ENCODE measurements around the gene KRT20. TPM values are rescaled to one million over a fixed set of nuclear protein-coding genes. Genes with fewer than 3 reads are reported as not detected.
A peak's percentile ranks its signal among the peaks of the same experiment; 100 is the strongest.
"Not testable (repeated sequence)": the region's sequence is repeated elsewhere in the genome, so short reads cannot be mapped to it uniquely, and the experiment has no call there.

The KRT20 gene
- total RNA-seq, 1 donor = not detected

DNA sequence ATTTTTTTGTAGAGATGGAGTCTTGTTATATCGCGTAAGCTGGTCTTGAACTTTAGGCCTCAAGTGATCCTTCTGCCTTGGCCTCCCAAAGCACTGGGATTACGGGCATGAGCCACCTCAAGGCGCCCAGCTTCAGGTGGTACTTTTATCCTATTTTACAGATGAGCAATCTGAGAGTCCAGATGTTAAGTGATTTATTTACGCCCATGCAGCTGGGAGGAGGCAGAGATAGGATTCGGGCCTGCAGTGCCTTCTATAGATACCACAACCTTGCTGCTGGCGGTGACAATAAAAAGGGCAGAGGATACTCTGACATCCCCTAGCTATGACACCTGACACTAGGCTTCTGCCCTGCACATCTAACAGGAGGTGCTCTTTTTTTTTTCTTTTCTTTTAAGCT, 13.7 kb downstream of the KRT20 start:
- no peak for DNase-seq (ENCODE audit: low read depth)
- H3K4me3 ChIP-seq (ENCODE audit: low read depth, low read length) = no peak overlapping the region
- TF ChIP-seq, protein P1, sequence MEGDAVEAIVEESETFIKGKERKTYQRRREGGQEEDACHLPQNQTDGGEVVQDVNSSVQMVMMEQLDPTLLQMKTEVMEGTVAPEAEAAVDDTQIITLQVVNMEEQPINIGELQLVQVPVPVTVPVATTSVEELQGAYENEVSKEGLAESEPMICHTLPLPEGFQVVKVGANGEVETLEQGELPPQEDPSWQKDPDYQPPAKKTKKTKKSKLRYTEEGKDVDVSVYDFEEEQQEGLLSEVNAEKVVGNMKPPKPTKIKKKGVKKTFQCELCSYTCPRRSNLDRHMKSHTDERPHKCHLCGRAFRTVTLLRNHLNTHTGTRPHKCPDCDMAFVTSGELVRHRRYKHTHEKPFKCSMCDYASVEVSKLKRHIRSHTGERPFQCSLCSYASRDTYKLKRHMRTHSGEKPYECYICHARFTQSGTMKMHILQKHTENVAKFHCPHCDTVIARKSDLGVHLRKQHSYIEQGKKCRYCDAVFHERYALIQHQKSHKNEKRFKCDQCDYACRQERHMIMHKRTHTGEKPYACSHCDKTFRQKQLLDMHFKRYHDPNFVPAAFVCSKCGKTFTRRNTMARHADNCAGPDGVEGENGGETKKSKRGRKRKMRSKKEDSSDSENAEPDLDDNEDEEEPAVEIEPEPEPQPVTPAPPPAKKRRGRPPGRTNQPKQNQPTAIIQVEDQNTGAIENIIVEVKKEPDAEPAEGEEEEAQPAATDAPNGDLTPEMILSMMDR (IDR thresholded peaks at IDR 0.05; ENCODE audit: insufficient read depth, low read length) = no peak

DNA sequence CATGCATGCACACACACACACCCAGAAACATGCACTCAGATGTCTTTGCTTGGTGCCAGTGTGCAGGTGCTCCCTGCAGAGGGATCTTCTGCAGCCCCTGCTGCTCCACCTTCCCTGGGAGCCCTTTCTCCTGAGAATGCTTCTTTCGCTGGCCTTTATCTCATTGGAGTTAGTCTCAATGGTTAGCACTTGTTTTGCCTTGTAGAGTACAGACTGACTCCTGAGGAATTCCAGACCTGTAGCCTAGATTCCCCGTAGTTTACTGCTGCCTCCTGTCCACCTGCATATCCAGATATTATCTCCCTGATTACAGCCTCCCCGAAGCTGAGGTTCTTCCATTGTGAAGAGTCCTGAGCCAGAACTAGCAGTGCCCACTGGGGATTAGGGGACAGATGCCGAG, 14.9 kb downstream of the KRT20 start:
- no peak for DNase-seq (ENCODE audit: low read depth)
- TF ChIP-seq, protein P1 (IDR thresholded peaks at IDR 0.05; ENCODE audit: insufficient read depth, low read length) = no peak
- no peak overlapping the region for H3K4me3 ChIP-seq (ENCODE audit: low read depth, low read length)

DNA sequence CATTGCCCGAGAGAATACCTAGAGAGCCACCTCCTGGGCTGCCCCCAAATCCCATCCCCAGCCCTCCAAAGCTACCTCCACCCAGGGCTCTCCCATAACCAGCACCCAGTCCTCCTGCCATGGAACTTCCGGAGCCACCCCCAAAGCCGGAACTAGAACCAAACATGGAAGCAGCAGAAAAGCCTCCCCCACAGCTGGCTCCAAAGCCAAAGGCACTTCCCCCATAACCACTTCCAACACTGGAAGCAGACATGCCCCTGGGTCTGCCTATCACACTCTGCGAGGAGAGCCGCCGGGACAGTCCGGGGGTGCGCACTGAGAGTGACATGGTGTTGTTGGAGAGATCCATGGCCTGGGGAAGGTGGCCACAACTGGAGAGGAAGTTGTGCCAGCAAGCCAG, 18.2 kb downstream of the KRT20 start, which contains the start of gene KRT12:
KRT12 (minus strand) TSS at position 386 of the 400 bp plus-strand sequence; CDS start at position 349, 37 bp downstream.
- H3K4me3 ChIP-seq (ENCODE audit: low read depth, low read length) = no peak within 1 kb of the TSS
- no peak for DNase-seq (ENCODE audit: low read depth)
- TF ChIP-seq, protein P1 (IDR thresholded peaks at IDR 0.05; ENCODE audit: insufficient read depth, low read length) = no peak

DNA sequence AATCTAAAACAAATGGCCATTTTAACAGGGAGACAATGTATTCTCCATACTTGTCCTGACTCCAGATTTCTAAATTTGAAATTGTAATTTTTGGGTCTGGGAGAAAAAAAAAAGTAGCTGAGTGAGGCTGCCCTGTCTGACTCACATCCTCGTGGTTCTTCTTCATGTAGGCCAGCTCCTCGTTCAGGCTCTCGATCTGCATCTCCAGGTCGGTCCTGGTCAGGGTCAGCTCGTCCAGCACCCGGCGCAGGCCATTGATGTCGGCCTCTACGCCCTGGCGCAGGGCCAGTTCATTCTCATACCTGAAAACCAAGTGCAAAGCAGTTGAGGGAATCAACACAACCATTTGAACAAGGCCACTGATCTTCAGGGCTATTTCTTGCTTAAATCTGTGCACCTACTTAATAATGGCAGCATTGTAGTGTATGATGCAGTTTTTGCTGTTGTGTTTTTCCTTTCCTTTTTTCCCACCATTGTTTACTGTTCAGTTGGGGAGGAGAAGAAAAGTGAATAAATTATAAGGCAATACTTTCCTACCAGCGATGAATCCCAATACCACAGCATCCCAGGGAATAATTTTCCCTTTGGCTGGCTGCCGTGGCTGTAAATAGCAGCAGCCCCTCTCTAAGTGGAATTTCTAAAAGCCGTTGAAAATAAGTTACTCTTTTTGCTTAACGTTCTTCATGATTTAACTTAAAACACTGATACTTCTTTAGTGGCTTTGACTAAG, 20.2 kb downstream of the KRT20 start:
- no peak overlapping the region for H3K4me3 ChIP-seq (ENCODE audit: low read depth, low read length)
- no peak for DNase-seq (ENCODE audit: low read depth)
- TF ChIP-seq, protein P1 (IDR thresholded peaks at IDR 0.05; ENCODE audit: insufficient read depth, low read length) = no peak

DNA sequence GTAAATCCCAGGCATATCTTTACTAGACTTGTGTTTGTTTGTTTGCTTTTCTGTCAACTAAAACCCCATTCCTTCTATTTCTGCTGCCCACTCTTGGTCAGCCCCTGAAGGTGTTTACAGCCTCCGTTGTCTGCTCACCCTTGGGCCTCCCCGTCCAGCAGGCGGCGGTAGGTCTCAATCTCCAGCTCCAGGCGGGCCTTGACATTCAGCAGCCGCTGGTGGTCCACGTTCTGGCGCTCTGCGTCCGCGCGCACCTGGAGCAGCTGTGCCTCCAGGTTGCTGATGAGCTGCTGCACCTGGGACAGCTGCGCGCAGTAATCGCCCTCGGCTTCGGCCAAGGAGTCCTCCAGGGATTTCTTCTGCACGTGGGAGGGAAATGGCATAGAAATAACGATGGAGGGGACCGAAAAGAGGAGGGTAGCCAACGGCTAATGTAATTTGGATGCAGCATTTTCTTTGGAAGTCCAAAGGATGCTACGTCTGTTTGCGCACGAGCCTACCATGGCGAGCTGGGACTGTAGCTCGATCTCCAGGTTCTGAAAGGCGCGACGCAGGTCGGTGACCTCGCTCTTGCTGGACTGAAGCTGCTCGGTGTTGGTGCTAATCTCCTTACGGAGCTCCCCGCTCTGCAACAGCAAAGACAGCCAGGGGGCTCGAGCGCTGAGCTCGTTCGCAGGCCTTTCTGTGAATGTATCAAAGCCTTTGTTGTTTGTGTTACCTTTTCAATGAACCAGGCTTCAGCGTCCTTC, 21.9 kb downstream of the KRT20 start:
- TF ChIP-seq, protein P1 (IDR thresholded peaks at IDR 0.05; ENCODE audit: insufficient read depth, low read length) = no peak
- DNase-seq (ENCODE audit: low read depth) = no peak
- no peak overlapping the region for H3K4me3 ChIP-seq (ENCODE audit: low read depth, low read length)

DNA sequence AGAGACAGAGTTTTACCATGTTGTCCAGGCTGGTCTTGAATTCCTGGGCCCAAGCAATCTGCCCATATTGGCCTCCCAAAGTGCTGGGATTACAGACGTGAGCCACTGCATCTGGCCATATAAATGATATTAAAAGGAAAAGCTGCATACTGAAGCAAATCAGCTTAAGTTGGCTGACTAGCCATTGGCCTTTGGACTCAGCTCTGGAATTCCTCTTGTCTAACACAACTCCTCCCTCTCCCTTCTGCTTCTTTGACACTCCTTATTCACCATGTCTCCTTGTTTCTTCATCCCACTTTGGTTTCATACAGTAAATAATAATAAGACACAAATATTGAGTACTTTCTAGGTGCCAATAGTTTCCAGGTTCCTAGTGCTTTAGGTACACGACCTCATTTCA, 25.5 kb downstream of the KRT20 start:
- peak; percentile 11 for DNase-seq (ENCODE audit: low read depth)
- TF ChIP-seq, protein P1 (IDR thresholded peaks at IDR 0.05; ENCODE audit: insufficient read depth, low read length) = no peak
- no peak overlapping the region for H3K4me3 ChIP-seq (ENCODE audit: low read depth, low read length)

DNA sequence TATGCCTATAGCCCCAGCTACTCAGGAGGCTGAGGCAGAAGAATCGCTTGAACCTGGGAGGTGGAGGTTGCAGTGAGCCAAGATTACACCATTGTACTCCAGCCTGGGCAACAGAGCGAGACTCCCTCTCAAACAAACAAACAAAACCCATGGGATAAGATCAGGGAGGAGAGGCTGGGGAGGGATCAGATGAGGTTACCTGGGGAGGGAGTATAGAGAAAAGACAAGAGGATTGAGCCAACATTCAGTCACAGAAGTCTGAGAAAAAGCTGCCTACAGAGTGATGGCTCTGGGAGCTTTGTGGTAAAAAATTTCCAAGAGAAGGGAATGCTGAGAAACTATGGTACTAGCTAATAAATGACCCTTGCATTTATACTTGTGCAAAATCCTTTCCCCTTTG, 26.4 kb downstream of the KRT20 start:
- DNase-seq (ENCODE audit: low read depth); H3K4me3 ChIP-seq (ENCODE audit: low read depth, low read length): not testable (repeated sequence)

Measured in fibroblast of the aortic adventitia (primary cell).